Stimulated activated CD8-positive, alpha-beta memory T cell treated with anti-CD3 and anti-CD28 coated beads, Interleukin-12 subunit alpha, Interleukin-12 subunit beta, amount 100 ng/mL, for 24 hours (primary cell): ENCODE measurements around the gene USF3.
A peak's percentile ranks its signal among the peaks of the same experiment; 100 is the strongest.

Source experiments
- DNase-seq: peaks from one replicate; pipeline ENCODE4 v3.0.0-alpha.2; 2020; ENCODE audit errors: extremely low read depth

Gene USF3, protein sequence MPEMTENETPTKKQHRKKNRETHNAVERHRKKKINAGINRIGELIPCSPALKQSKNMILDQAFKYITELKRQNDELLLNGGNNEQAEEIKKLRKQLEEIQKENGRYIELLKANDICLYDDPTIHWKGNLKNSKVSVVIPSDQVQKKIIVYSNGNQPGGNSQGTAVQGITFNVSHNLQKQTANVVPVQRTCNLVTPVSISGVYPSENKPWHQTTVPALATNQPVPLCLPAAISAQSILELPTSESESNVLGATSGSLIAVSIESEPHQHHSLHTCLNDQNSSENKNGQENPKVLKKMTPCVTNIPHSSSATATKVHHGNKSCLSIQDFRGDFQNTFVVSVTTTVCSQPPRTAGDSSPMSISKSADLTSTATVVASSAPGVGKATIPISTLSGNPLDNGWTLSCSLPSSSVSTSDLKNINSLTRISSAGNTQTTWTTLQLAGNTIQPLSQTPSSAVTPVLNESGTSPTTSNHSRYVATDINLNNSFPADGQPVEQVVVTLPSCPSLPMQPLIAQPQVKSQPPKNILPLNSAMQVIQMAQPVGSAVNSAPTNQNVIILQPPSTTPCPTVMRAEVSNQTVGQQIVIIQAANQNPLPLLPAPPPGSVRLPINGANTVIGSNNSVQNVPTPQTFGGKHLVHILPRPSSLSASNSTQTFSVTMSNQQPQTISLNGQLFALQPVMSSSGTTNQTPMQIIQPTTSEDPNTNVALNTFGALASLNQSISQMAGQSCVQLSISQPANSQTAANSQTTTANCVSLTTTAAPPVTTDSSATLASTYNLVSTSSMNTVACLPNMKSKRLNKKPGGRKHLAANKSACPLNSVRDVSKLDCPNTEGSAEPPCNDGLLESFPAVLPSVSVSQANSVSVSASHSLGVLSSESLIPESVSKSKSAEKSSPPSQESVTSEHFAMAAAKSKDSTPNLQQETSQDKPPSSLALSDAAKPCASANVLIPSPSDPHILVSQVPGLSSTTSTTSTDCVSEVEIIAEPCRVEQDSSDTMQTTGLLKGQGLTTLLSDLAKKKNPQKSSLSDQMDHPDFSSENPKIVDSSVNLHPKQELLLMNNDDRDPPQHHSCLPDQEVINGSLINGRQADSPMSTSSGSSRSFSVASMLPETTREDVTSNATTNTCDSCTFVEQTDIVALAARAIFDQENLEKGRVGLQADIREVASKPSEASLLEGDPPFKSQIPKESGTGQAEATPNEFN (N-terminal part only)

DNA sequence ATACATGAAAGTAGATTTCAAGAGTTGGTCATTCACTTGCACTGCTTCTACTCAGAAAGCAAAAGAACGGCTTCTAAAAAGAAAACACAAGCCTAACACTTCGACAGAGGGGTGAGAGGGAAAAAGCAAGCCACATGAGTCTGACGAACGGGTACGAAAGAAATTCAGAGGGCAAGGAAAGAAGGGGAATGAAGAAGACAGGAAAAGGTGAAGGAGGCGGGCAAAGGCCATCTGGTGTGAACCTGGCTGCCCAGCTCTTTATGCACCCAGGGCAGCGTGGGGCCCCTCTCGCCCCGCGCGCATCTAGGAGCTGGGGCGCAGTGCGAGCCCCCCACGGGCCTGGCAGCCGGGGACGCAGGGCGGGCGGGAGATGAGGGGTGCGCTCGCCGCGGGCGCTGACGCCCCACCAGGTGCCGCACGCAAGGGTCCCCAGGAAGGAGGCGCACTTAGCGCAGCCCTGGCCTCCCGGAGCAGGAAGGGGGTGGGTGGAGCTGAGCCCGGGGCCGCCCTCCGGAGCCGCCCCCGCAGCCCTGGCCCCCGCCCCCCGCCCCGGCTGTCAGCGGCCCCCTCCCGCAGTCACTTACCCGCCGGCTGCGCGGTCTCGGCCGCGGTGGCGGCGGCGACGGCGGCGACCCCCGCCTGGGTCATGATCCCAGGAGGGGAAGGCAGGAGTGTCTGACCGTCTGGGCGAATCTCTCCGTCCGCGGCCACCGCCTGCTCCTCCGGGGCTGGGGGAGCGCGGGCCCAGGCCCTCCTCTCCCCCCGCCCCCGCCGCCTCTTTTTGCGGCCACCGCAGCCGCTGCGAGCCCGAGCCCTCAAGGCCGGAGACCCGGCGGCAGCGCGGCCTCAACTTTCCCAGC, at the start of gene USF3:
Gene USF3 (minus strand): TSS at position 857 of the 860 bp plus-strand sequence. CDS start 21,764 bp downstream, outside the sequence.
- peak; percentile 63 for DNase-seq

DNA sequence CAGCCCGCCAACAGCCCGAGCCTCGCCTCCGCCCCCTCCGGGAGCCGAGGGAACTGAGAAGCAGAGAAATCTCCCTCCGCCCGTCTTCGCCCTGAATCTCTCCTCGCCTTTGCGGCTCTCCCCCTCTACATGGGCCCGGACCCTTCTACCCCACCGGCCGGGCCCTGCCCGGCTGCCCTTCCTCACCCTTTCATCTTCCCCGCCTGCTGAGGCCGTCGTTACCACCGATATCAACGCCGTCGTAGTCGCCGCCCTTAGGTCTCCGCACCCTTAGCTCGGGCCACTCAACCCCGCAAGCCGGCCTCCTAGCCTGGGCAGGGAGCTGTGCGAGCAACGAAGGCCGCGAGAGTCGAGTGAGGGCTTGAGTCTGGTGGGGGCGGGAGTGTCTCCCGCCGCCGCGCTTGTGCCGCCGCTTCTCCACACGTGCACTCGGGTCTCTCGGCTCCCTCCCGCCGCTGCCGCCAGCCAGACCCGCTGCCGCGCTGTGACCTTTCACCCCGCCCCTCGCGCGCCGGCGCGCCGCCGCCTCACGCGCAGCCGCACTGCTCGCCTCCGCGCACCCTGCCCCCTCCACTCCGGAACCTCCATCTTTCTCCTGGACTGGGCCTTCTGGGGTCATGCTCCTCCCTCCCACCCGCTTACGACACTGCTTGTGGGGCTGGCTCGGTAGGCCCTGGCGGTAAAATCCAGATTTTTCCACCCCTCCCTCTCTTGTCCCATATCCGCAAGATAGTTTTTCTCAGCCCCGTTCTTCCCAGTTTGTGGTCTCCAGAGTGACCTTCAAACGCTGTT, 49.5 kb upstream of the USF3 start, which contains the start of gene NAA50:
Gene NAA50 (minus strand): TSS at position 494 of the 792 bp plus-strand sequence. CDS start 300 bp downstream, at position 194.
- peak; percentile 86 for DNase-seq

DNA sequence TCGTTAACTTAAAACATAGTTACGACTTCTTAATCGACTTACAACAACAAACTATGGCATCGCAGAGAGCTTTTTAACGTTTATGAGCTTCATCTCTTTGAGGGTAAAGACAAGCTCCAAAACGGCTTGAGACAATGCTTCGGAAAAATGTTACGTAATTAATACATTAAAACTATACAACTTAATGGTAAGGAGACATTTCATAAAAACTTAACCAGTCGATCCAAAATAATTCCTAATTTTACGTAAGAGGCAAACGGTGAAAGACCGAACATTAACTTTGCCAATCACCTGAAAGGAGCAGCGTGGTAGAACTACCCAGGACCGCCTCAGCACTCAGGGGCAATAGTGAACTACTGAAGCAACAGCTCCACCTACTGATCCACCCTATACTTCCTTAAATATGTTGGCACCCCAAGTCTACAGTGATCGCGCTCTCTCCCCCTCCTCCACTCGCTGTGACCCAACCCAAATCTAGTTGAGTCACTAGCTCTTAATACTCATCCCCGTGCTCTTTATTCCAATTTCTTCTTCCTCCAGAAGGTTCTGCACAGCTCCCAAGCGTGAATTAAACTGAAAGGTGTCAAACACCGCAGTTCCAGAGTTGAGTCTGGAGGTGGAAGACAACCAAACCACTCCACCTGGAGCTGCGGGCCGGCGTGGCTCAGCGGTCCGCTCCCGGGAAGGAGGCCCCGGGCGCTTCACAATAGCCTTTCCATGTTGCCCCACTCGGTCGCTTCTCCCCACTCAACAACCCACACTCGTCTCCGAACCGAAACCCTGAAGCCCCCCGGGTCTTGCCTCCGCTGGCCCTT, 48.7 kb upstream of the USF3 start:
- DNase-seq, result peak; percentile 63

DNA sequence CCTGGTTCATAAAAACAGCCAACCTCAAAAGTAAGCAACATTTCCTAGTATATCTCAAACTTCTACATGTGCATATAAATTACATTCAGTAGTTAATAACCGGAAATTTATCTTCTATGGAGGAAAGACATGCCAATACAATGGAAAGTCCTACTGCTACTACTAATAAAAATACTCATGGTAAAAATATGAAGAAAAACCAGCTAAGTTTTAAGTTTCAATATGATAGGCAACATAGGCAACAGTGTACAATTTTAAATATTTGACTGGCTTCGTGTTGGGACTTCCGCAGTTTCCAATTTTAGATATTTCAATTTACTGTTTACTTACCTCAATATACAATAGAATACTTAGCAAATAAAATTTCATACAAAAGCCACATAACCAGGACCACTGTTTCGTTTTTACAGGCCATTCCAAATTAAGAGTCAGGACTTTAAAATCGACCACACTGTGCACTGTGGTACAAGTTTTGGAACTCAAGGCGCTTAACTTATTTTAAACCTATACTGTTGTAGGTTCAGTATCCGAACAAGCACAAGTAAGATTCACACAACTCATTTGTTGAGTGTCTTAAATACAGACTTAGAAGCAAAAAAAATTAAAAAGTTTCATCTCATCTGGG, 46.7 kb upstream of the USF3 start:
- no peak for DNase-seq

DNA sequence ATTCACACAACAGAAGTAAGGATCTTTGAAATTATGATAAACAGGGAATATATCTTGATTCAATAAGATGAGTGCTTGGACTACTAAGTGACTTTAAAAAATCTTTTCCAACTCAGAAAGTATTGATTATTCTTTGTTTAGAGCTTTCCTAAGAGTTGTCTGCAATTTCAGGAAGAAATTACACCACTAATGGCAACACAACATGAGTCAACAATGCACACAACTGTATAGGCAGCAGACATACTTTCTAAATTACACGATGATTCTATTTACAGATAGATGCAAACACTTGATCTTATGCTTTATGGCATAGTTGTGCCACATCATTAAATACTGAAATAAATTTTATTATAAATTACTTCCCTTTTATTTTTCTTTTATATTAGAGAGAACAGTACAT, 45.2 kb upstream of the USF3 start:
- no peak for DNase-seq

DNA sequence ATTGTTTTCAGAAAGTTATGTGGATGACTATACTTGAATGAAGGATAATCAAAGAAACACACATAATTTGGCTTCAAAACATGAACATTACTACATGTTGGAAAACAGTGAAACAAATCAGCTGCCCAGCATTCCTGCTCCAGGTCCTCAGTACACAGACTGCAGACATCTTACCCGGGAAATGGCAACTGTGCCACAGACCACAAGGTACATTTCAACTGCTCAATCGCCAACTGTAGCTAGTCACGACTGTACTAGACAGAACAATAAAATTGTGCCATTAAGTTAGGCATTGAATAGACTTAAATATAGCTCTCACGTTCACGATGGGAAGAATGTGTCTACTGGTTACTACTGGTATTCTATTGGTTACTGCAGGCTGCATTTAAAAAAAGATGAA, 44.6 kb upstream of the USF3 start:
- DNase-seq, result no peak

DNA sequence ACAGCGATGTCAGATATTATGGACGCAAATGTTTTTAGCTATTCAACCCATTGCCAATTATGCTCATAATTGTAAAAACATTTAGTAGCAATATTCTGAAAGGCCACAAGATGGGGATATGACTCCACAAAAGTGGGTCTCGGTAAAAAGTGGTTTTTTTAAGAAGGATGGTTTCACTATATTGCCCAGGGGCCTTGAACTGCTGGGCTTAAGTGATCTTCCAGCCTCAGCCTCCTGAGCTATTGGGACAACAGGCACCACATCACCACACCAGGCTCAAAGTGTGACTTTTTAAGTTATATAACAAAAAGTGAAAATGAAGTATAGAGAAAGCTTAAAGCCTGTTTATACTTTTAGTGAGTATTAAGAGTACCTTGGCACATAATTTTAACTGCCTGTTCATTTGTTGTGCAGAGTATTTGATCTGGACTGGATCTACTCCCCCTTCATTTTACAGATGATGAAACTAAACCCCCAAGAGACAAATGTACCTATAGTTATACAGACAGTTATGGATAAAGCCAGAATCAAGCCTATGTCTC, 40.2 kb upstream of the USF3 start:
- no peak for DNase-seq

DNA sequence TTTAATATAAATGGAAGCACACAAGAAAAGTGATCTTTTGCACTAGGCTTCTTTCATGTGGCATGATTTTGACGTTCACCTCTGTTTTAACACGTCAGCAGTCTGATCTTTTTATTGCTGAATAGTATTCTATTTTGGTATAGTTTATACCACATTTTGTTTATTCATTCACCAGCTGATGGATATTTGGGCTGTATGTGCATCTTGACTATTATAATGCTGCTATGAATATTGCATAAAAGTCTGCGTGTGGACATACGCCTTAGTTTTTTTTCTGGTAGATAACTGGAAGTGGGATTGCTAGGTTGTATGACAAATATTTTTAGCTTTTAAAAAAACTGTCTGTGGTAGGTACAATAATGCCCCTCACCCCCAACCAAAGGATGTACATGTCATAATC, 35.3 kb upstream of the USF3 start:
- no peak for DNase-seq

DNA sequence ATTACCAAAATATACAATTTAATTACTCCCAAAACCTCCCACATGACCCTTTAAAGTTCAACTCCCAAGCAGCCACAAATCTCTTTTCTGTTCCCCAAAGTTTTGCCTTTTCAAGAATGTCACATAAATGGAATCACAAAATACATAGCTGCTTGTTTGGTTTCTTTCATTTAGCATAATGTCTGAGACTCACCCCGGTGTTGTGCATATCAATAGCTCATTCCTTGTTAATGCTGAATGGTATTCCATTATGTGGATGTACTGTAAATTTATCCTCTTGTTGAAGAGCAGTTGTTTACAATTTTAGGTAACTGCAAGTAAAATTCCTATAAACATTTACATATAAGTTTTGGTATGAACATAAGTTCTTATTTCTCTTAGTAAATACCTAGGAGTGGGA, 34.1 kb upstream of the USF3 start:
- DNase-seq, result no peak

DNA sequence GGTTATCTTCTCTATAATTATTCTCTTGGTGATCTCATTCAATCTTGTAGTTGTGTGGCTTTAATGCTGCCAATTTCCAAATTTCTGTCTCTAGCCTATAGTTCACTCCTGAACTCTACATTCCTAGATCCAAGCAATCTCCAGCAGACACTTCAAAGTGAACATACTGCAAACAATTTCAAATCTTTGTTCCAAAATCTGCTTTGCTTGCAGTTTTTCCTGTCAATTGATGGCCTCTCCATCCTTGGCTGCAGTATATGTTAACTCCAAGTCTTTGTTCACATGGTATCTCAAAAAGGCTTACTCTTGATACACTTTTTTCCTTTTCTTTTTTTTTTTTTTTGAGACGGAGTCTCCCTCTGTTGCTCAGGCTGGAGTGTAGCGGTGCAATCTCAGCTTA, 32.2 kb upstream of the USF3 start:
- no peak for DNase-seq

DNA sequence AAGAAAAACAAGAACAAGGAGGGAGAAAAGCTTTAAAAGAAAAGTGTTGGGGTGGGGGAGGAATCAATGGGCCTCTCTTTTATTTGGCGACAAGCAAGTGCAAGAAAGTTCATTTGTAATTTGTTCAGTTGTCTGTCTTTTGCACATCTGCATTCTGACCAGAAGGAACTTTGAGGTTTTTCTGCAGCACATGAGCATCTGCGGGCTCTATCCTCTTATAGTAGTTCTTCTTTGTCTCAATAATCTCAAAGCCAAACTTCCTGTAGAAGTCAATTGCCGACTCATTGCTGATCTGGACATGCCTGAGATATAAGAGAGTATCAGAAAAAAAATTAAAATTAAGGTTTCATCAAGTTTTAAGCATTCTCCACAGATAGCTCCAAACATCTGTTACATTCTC, 25.2 kb upstream of the USF3 start:
- DNase-seq, result no peak

DNA sequence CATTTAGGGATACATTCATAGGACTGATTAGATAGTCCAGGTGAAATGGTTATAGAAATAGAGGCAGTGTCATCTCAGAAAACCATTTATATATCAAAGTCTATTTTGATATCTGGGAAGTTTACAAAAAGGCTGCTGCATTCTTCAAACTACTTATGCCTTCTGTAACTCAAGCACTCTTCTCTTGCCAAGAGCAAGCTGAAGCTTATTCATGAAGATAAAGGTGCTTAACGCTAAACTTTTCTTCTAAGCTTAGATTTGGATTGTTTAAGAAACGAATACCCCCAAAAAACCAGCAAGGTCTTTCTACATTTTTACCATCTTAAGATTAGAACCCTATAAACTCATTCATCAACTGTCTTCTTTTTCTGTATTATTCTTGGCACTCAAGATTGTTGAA, 23.3 kb upstream of the USF3 start:
- no peak for DNase-seq

DNA sequence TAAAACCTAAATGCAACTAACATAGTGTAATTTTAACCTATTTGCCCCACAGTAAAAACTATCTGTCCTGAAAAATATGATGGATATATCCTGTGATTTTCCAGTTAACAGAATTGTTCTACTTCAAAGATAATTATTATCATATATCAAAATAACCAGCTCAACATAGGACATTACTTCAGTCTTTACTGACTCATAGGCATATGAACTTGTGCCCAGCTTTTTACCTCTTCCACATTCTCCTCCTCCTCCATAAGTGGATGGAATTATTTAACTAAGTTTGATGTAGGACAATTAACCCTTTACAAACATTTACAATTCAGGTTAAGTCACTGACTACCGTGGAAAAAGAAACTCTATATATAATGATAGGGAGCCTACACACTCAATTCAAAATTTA, 22.9 kb upstream of the USF3 start:
- DNase-seq, result no peak

DNA sequence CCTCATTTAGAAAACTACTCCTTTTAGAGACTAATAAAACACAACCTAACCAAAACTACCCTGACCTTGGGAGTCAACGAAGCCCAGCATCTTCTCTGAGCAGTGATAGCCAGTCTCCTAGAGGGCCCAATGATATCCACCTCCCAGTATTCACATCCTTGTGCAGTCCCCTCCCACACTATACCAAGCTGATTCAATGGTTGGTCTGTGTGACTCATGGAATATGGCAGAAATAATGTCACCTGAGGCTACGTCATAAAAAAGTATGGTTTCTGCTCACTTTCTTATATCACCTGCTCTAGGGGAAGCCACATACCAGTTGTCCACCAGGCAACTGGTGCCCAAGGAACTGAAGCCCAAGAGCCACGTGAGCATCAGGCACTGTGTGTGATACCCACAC, 21.4 kb upstream of the USF3 start:
- DNase-seq, result no peak

DNA sequence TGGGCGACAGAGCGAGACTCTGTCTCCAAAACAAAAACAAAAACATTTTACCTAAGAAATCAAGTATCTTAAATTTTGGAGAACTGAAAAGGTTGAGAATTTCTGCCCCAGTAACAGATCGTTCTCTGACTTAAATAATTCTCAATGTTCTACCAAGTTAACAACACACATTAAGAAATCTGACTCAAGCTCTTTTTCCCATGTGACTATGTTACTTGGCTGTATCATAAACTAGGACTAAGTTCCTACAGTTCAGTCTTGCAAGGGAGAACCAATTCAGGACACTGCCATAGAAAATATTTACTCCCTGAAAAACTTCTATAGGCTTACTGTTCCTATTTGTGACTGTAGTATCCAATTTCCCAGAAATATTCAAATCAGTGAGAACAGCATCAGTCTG, 20.9 kb upstream of the USF3 start:
- DNase-seq, result no peak

DNA sequence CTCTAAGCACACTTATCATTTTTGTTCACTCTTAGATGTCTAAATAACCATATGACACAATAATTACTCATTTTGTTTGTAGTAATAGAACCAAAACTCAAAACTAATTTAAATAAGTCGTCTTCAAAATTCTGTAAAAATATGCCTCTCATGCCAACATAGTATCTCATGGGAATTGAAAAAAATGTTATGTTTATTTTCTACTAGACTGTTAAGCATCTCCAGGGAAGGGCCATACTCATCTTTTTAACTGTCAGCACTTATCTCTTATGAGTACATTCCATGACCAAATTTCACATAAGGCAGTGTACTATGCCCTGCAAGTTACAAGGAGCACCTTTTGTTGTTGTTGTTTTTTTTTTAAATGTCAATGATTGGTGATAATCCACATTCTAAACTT, 18.3 kb upstream of the USF3 start:
- no peak for DNase-seq

DNA sequence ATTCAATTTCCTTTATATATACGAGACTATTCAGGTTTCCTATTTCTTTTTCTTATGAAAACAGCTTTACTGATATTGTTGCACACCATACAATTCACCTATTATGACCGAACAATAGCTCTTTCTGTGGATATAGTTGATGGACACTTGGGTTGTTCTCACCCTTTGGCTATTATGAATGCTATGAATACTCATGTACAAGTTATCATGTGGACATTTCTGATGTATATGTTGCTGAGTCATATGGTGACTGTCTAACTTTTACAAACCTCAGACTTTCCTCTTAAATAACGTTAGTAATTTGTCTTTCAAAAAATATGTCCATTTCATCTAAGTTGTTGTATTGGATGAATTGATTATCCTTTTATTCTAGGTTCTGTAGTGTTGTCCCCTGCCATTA, 15.7 kb upstream of the USF3 start:
- DNase-seq, result no peak

DNA sequence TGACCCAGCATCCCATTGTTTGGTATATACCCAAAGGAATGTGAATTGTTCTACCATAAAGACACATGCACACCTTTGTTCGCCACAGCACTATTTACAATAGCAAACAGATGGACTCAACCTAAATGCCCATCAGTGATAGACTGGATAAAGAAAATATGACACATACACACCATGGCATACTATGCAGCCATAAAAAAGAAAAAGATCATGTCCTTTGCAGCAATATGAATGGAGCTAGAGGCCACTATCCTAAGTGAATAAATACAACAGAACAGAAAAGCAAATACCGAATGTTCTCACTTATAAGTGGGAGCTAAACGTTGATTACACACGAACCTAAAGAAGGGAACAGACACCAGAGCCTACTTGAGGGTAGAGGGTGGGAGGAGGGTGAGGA, 11.4 kb upstream of the USF3 start:
- DNase-seq, result no peak

DNA sequence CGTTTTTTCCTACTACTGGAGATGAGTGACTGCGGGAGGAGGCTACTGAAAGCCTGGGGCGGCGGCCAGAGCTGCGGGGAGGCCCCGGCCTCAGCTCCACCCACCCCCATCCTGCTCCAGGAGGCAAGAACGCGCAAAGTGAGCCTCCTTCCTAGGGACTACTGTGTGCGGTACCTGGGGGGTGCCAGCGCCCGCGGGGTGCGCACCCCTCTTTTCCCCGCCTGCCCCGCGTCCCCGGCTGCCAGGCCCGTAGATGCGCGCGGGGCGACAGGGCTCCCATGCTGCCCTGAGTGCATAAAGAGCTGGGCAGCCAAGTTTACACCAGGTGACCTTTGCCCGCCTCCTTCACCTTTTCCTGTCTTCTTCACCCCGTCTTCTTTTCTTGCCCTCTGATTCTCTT, 2.5 kb upstream of the USF3 start:
- no peak for DNase-seq
